H9 (cell line): Measurements from ENCODE around the gene HSD17B2. TPM values are rescaled to one million over a fixed set of nuclear protein-coding genes. Genes with fewer than 3 reads are reported as not detected.

Experiments
- DNase-seq: peaks from one replicate; pipeline ENCODE4 v3.0.0-alpha.2; 2017
- H2AFZ ChIP-seq: one replicate; pipeline ENCODE4 v1.6.1; 2013; ENCODE audit warnings: mild to moderate bottlenecking, low read length, control low read depth, moderate library complexity
- H2AK5ac ChIP-seq: 2 replicates; pipeline ENCODE4 v1.6.1; 2013; ENCODE audit warnings: low read length, control low read depth, mixed read lengths; ENCODE audit not compliant: insufficient read length
- H2BK120ac ChIP-seq: one replicate; pipeline ENCODE4 v1.6.1; 2013; ENCODE audit warnings: low read depth, mild to moderate bottlenecking, low read length, control low read depth, inconsistent platforms; ENCODE audit not compliant: poor library complexity, severe bottlenecking
- H2BK12ac ChIP-seq: 2 replicates; pipeline ENCODE4 v1.6.1; 2013; ENCODE audit warnings: low read length, control low read depth, mixed read lengths, low read depth; ENCODE audit not compliant: insufficient read length
- H2BK15ac ChIP-seq: 2 replicates; pipeline ENCODE4 v1.6.1; 2013; ENCODE audit warnings: low read depth, low read length, control low read depth
- H2BK20ac ChIP-seq: one replicate; pipeline ENCODE4 v1.6.1; 2013; ENCODE audit warnings: low read depth, mild to moderate bottlenecking, low read length, control low read depth, inconsistent platforms; ENCODE audit not compliant: poor library complexity, severe bottlenecking
- H2BK5ac ChIP-seq: 2 replicates; pipeline ENCODE4 v1.6.1; 2013; ENCODE audit warnings: low read length, control low read depth, mixed read lengths; ENCODE audit not compliant: insufficient read length
- H3K14ac ChIP-seq: 2 replicates; pipeline ENCODE4 v1.6.1; 2013; ENCODE audit warnings: low read length, control low read depth; ENCODE audit not compliant: insufficient read depth
- H3K18ac ChIP-seq: 2 replicates; pipeline ENCODE4 v1.6.1; 2013; ENCODE audit warnings: low read depth, mild to moderate bottlenecking, mixed read lengths, low read length, control low read depth; ENCODE audit not compliant: insufficient read length
- H3K23ac ChIP-seq: 2 replicates; pipeline ENCODE4 v1.6.1; 2013; ENCODE audit warnings: low read length, control low read depth, mixed read lengths, low read depth; ENCODE audit not compliant: insufficient read length
- H3K23me2 ChIP-seq: 2 replicates; pipeline ENCODE4 v1.6.1; 2013; ENCODE audit warnings: low read depth, mild to moderate bottlenecking, mixed read lengths, low read length, control low read depth; ENCODE audit not compliant: insufficient read length, poor library complexity, severe bottlenecking
- H3K27ac ChIP-seq: 2 replicates; pipeline ENCODE4 v1.5.1; 2013; ENCODE audit warnings: low read length, control low read depth, mixed read lengths, low read depth; ENCODE audit not compliant: insufficient read length
- H3K27me3 ChIP-seq: 2 replicates; pipeline ENCODE4 v1.6.1; 2013; ENCODE audit warnings: low read length, control low read depth, inconsistent platforms; ENCODE audit not compliant: insufficient read depth
- H3K4ac ChIP-seq: 2 replicates; pipeline ENCODE4 v1.6.1; 2013; ENCODE audit warnings: low read depth, mild to moderate bottlenecking, control low read depth, inconsistent platforms, low read length, moderate library complexity
- H3K4me1 ChIP-seq: 2 replicates; pipeline ENCODE4 v1.6.1; 2013; ENCODE audit warnings: low read length, control low read depth, inconsistent platforms; ENCODE audit not compliant: insufficient read depth
- H3K4me2 ChIP-seq: 2 replicates; pipeline ENCODE4 v1.6.1; 2013; ENCODE audit warnings: low read length, control low read depth, mixed read lengths; ENCODE audit not compliant: insufficient read length, insufficient read depth
- H3K56ac ChIP-seq: 2 replicates; pipeline ENCODE4 v1.6.1; 2013; ENCODE audit warnings: low read depth, mild to moderate bottlenecking, mixed read lengths, low read length, control low read depth; ENCODE audit not compliant: insufficient read length
- H3K79me1 ChIP-seq: 2 replicates; pipeline ENCODE4 v1.6.1; 2013; ENCODE audit warnings: low read depth, mild to moderate bottlenecking, moderate library complexity, low read length, control low read depth, inconsistent platforms; ENCODE audit not compliant: insufficient read depth, poor library complexity, severe bottlenecking
- H3K79me2 ChIP-seq: 2 replicates; pipeline ENCODE4 v1.6.1; 2013; ENCODE audit warnings: low read length, control low read depth, inconsistent platforms; ENCODE audit not compliant: insufficient read depth
- H3K9ac ChIP-seq: 2 replicates; pipeline ENCODE4 v1.6.1; 2013; ENCODE audit warnings: low read length, control low read depth, mixed read lengths; ENCODE audit not compliant: insufficient read length; ENCODE audit errors: extremely low read depth
- H3K9me3 ChIP-seq: one replicate; pipeline ENCODE4 v1.6.1; 2013; ENCODE audit warnings: low read depth, low read length, inconsistent platforms; ENCODE audit not compliant: control insufficient read depth
- H3T11ph ChIP-seq: one replicate; pipeline ENCODE4 v1.6.1; 2013; ENCODE audit warnings: mild to moderate bottlenecking, low read length, control low read depth, inconsistent platforms
- H4K20me1 ChIP-seq: one replicate; pipeline ENCODE4 v1.6.1; 2013; ENCODE audit not compliant: control insufficient read depth, insufficient read length, insufficient read depth
- H4K5ac ChIP-seq: 2 replicates; pipeline ENCODE4 v1.6.1; 2013; ENCODE audit warnings: low read depth, mild to moderate bottlenecking, mixed read lengths, low read length, control low read depth; ENCODE audit not compliant: insufficient read length
- H4K8ac ChIP-seq: replicated peaks from 2 replicates; pipeline ENCODE4 v1.6.1; 2013; ENCODE audit warnings: low read length, control low read depth, mixed read lengths, low read depth; ENCODE audit not compliant: insufficient read length
- H4K91ac ChIP-seq: 2 replicates; pipeline ENCODE4 v1.6.1; 2013; ENCODE audit warnings: low read depth, mild to moderate bottlenecking, moderate library complexity, mixed read lengths, low read length, control low read depth; ENCODE audit not compliant: insufficient read length
- H3K27ac Mint-ChIP-seq, 3 experiments: 2 replicates in 2 of 3; 3 replicates in 1 of 3; pipeline ENCODE4 v1.8.0; 2020 to 2021; ENCODE audit warnings: mixed read lengths in 3 of 3, mild to moderate bottlenecking in 1 of 3, moderate library complexity in 1 of 3
- H3K27me3 Mint-ChIP-seq: 2 replicates; pipeline ENCODE4 v1.8.0; 2021; ENCODE audit warnings: low read depth, mild to moderate bottlenecking, moderate library complexity, mixed read lengths
- H3K36me3 Mint-ChIP-seq, 3 experiments: 2 replicates in 2 of 3; 3 replicates in 1 of 3; pipeline ENCODE4 v1.8.0; 2020 to 2021; ENCODE audit warnings: low read depth in 3 of 3, mixed read lengths in 3 of 3; ENCODE audit not compliant: insufficient read depth in 1 of 3
- H3K4me1 Mint-ChIP-seq, 2 experiments: 2 replicates each; pipeline ENCODE4 v1.8.0; 2020; ENCODE audit warnings: mixed read lengths in 2 of 2
- H3K4me3 Mint-ChIP-seq, 2 experiments: 2 replicates in 1 of 2; 3 replicates in 1 of 2; pipeline ENCODE4 v1.8.0; 2020 to 2021; ENCODE audit warnings: mild to moderate bottlenecking in 2 of 2, mixed read lengths in 2 of 2, moderate library complexity in 1 of 2
- H3K9me3 Mint-ChIP-seq, 2 experiments: 2 replicates in 1 of 2; 3 replicates in 1 of 2; pipeline ENCODE4 v1.8.0; 2020; ENCODE audit warnings: mild to moderate bottlenecking in 2 of 2, mixed read lengths in 2 of 2, moderate library complexity in 1 of 2
- WGBS: extraction: QIAGEN DNeasy Blood & Tissue Kit; methylation state at CpG from one replicate; pipeline ENCODE4 v1.1.7; 2013; ENCODE audit warnings: missing lambda C conversion rate, low lambda C conversion rate, mixed read lengths; ENCODE audit not compliant: insufficient read length; ENCODE audit errors: extremely low coverage; 5-methylcytosine and 5-hydroxymethylcytosine counted together
- total RNA-seq: library from RNA; stranded (reverse); gene quantifications from 2 replicates; pipeline ENCODE4 v1.2.1, GENCODE V29; 2021
- TF ChIP-seq, protein P1 (sequence below): fragments of 200-600 bp; sonication (generic); conservative IDR thresholded peaks from 3 replicates; pipeline ENCODE4 v1.8.0; 2021; ENCODE audit warnings: antibody characterized with exemption, mild to moderate bottlenecking

The HSD17B2 gene
- total RNA-seq, 1 experiment from 2014 or later, result not detected

- no peak overlapping the region for H3K4me3 Mint-ChIP-seq
- H3K23me2 ChIP-seq, result no peaks in the 10 kb centered on the region
- no peaks in the 10 kb centered on the region for H3K4me1 Mint-ChIP-seq
Measured at GRCh38 chr16:82082097-82082496, 47.0 kb downstream of the HSD17B2 start.

More at GRCh38 chr16:82082097-82082496, 47.0 kb downstream of the HSD17B2 start:
- peaks cover 9% of the 10 kb centered on the region for H3K27me3 Mint-ChIP-seq
- no peak overlapping the region for H3K27ac ChIP-seq
- no peak overlapping the region for H2BK20ac ChIP-seq
- H4K8ac ChIP-seq, result no peak overlapping the region
- H3K4me1 ChIP-seq, result no peaks in the 10 kb centered on the region
- H2BK12ac ChIP-seq, result no peak overlapping the region
- H3K9me3 ChIP-seq, result no peaks in the 10 kb centered on the region
- H3K9me3 Mint-ChIP-seq, result peaks cover 18 to 27% of the 10 kb centered on the region in 2 experiments
- no peak overlapping the region for H2BK15ac ChIP-seq
- H3K36me3 Mint-ChIP-seq, result peaks cover 4 to 18% (median 8%) of the 10 kb centered on the region in 3 experiments
- TF ChIP-seq, protein P1, sequence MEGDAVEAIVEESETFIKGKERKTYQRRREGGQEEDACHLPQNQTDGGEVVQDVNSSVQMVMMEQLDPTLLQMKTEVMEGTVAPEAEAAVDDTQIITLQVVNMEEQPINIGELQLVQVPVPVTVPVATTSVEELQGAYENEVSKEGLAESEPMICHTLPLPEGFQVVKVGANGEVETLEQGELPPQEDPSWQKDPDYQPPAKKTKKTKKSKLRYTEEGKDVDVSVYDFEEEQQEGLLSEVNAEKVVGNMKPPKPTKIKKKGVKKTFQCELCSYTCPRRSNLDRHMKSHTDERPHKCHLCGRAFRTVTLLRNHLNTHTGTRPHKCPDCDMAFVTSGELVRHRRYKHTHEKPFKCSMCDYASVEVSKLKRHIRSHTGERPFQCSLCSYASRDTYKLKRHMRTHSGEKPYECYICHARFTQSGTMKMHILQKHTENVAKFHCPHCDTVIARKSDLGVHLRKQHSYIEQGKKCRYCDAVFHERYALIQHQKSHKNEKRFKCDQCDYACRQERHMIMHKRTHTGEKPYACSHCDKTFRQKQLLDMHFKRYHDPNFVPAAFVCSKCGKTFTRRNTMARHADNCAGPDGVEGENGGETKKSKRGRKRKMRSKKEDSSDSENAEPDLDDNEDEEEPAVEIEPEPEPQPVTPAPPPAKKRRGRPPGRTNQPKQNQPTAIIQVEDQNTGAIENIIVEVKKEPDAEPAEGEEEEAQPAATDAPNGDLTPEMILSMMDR, result no peak
- H3K18ac ChIP-seq, result no peak overlapping the region
- no peaks in the 10 kb centered on the region for H3K27me3 ChIP-seq
- no peak overlapping the region for H3K23ac ChIP-seq
- no peak overlapping the region for H2BK5ac ChIP-seq
- H3K79me1 ChIP-seq, result no peaks in the 10 kb centered on the region
- H3K4me2 ChIP-seq, result no peak overlapping the region
- H2AK5ac ChIP-seq, result no peak overlapping the region
- H3K79me2 ChIP-seq, result no peaks in the 10 kb centered on the region
- H3K27ac Mint-ChIP-seq, result no peak overlapping the region
- H3K56ac ChIP-seq, result no peak overlapping the region
- no peak overlapping the region for H3K9ac ChIP-seq
- no peak overlapping the region for H4K5ac ChIP-seq
- no peak overlapping the region for H3T11ph ChIP-seq
- no peaks in the 10 kb centered on the region for H4K20me1 ChIP-seq
- H2AFZ ChIP-seq, result no peak overlapping the region
- no peak overlapping the region for H3K4ac ChIP-seq
- no peak overlapping the region for H2BK120ac ChIP-seq
- H4K91ac ChIP-seq, result no peak overlapping the region
- WGBS, result no CpG with 5 or more reads among the region's 1 CpG
- DNase-seq, result no peak
- H3K14ac ChIP-seq, result no peak overlapping the region
